Measurements from ENCODE around the gene SAMD9L.
"Not testable (repeated sequence)": the region's sequence is repeated elsewhere in the genome, so short reads cannot be mapped to it uniquely, and the experiment has no call there.

DNA sequence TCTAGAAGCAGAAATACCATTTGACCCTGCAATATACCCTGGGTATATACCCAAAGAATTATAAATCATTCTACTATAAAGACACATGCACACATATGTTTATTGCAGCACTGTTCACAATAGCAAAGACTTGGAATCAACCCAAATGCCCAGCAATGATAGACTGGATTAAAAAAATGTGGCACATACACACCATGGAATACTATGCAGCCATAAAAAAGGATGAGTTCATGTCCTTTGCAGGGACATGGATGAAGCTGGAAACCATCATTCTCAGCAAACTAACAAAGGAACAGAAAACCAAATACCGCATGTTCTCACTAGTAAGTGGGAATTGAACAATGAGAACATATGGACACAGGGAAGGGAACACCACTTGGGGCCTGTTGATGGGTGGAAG, 21.2 kb downstream of the SAMD9L start:
- not testable (repeated sequence) for TF ChIP-seq POLR2A (IDR thresholded peaks at IDR 0.05)
- TF ChIP-seq, protein P1, sequence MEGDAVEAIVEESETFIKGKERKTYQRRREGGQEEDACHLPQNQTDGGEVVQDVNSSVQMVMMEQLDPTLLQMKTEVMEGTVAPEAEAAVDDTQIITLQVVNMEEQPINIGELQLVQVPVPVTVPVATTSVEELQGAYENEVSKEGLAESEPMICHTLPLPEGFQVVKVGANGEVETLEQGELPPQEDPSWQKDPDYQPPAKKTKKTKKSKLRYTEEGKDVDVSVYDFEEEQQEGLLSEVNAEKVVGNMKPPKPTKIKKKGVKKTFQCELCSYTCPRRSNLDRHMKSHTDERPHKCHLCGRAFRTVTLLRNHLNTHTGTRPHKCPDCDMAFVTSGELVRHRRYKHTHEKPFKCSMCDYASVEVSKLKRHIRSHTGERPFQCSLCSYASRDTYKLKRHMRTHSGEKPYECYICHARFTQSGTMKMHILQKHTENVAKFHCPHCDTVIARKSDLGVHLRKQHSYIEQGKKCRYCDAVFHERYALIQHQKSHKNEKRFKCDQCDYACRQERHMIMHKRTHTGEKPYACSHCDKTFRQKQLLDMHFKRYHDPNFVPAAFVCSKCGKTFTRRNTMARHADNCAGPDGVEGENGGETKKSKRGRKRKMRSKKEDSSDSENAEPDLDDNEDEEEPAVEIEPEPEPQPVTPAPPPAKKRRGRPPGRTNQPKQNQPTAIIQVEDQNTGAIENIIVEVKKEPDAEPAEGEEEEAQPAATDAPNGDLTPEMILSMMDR (IDR thresholded peaks at IDR 0.05): not testable (repeated sequence)
